ENCODE data around the gene HIVEP1.

- TF ChIP-seq ZNF624 (tag by site-specific recombination; IDR thresholded peaks at IDR 0.05) (no peak), CTCF (tag by site-specific recombination; IDR thresholded peaks at IDR 0.05) (no peak), ZNF184 (tag by site-specific recombination; IDR thresholded peaks at IDR 0.05) (no peak), ZNF423 (tag by site-specific recombination; IDR thresholded peaks at IDR 0.05) (no peak), ZNF600 (tag by site-specific recombination; IDR thresholded peaks at IDR 0.05) (no peak), ZNF16 (tag by site-specific recombination; IDR thresholded peaks at IDR 0.05; ENCODE audit: low read depth) (no peak), ZNF530 (tag by site-specific recombination; IDR thresholded peaks at IDR 0.05; ENCODE audit: low read depth) (no peak), ZNF629 (tag by site-specific recombination; IDR thresholded peaks at IDR 0.05) (no peak)
- TF ChIP-seq, protein P1, sequence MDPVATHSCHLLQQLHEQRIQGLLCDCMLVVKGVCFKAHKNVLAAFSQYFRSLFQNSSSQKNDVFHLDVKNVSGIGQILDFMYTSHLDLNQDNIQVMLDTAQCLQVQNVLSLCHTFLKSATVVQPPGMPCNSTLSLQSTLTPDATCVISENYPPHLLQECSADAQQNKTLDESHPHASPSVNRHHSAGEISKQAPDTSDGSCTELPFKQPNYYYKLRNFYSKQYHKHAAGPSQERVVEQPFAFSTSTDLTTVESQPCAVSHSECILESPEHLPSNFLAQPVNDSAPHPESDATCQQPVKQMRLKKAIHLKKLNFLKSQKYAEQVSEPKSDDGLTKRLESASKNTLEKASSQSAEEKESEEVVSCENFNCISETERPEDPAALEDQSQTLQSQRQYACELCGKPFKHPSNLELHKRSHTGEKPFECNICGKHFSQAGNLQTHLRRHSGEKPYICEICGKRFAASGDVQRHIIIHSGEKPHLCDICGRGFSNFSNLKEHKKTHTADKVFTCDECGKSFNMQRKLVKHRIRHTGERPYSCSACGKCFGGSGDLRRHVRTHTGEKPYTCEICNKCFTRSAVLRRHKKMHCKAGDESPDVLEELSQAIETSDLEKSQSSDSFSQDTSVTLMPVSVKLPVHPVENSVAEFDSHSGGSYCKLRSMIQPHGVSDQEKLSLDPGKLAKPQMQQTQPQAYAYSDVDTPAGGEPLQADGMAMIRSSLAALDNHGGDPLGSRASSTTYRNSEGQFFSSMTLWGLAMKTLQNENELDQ (tag by site-specific recombination; IDR thresholded peaks at IDR 0.05; ENCODE audit: low read depth): no peak
Observed at GRCh38 chr6:12084681-12085080, 72.6 kb downstream of the HIVEP1 start.

Data from HEK293 (cell line).